ENCODE results near the gene TTC27. TPM values are rescaled to one million over a fixed set of nuclear protein-coding genes. Genes with fewer than 3 reads are reported as not detected.

TTC27 gene
- total RNA-seq, 4 donors from 2014 or later: 10.7 to 14.3 (median 12.4) TPM

DNA sequence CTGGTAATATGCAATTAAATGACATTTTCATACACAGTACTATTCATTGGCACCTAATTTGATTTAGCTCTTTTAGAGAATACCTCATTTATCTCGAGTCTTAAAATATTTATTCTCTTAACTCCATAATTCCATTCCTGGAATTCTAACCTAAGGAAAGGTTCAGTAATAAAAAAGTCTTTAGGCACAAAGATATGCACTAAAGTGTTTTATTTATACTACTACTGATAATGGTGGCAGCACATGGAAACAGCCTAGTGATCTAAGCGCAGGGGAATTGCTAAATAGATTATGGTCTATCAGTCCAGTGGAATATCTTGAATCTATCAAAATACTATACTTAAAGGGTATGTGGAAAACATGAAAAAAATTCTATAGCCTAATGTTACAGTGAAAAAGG is 176.4 kb downstream of the TTC27 start:
- Histone ChIP-seq H3K27ac (no peak overlapping the region), H3K27me3 (no peaks in the 10 kb centered on the region), H3K4me3 (no peak overlapping the region), H3K36me3 (no peaks in the 10 kb centered on the region), H3K9me3 (no peaks in the 10 kb centered on the region), H3K4me1 (no peaks in the 10 kb centered on the region)
- DNase-seq (no peak), ATAC-seq (no peak)
- in situ Hi-C loops (cut with MboI; ENCODE audit: low sequenced_read_pairs in 4 of 4): no loop called here
- TF ChIP-seq, protein P1, sequence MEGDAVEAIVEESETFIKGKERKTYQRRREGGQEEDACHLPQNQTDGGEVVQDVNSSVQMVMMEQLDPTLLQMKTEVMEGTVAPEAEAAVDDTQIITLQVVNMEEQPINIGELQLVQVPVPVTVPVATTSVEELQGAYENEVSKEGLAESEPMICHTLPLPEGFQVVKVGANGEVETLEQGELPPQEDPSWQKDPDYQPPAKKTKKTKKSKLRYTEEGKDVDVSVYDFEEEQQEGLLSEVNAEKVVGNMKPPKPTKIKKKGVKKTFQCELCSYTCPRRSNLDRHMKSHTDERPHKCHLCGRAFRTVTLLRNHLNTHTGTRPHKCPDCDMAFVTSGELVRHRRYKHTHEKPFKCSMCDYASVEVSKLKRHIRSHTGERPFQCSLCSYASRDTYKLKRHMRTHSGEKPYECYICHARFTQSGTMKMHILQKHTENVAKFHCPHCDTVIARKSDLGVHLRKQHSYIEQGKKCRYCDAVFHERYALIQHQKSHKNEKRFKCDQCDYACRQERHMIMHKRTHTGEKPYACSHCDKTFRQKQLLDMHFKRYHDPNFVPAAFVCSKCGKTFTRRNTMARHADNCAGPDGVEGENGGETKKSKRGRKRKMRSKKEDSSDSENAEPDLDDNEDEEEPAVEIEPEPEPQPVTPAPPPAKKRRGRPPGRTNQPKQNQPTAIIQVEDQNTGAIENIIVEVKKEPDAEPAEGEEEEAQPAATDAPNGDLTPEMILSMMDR (IDR thresholded peaks at IDR 0.05 in 4 of 5, conservative IDR thresholded peaks at IDR 0.05 in 1 of 5): no peak
- TF ChIP-seq POLR2A (IDR thresholded peaks at IDR 0.05): no peak
- intact Hi-C loops (cut with DNase I; ENCODE audit: low total_unique reads): no loop called here

DNA sequence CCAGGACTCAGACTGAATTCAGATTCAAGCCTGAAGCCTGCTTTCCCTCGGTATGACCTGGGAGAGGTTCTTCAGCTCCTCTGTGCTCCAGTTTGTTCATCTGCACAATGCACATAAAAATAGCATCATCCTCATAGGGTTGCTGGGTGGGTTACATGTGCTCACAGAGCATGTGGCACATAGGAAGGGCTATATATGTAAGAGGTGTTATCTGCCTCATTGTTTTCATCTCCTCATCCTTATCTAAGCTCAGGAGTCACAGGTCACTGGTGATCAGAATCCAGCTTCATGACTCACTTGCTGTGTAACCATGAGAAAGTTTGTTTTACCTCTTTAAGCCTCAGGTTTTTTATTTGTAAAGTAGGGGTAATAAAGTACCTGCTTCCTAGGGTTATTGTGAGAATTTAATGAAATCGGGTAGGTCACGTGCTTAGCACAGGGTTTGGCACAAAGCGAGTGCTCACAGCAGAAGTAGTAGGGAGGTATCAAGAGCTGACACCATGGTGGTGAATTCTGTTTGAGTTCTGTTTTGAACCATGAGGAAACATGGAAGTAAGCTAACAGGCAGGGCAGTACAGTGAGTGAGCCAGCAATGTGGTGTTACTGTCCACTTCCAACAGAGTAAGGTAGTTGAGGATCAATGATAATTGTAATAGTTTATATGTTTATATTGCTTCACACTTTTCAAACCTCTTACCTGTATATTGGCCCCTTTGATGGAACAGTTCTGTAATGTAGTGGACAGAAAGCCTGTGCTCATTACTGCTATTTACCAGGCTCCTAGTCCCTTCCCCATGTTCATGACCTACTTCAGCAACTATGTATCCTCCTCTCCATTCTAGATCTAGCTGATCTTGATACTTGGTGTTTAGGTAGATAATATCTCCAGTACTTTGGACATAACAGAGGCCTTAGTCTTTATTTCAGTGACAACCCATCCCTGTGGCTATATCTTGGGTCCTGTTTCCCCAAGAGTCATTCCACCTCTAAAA is 177.6 kb downstream of the TTC27 start:
- Histone ChIP-seq H3K4me3 (no peak overlapping the region), H3K4me1 (no peaks in the 10 kb centered on the region), H3K36me3 (no peaks in the 10 kb centered on the region), H3K27ac (no peak overlapping the region), H3K9me3 (no peaks in the 10 kb centered on the region), H3K27me3 (no peaks in the 10 kb centered on the region)
- no peak for ATAC-seq
- in situ Hi-C loops (cut with MboI; ENCODE audit: low sequenced_read_pairs in 4 of 4) (no loop called here), intact Hi-C loops (cut with DNase I; ENCODE audit: low total_unique reads) (no loop called here)
- no peak for DNase-seq
- TF ChIP-seq, protein P1 (IDR thresholded peaks at IDR 0.05 in 4 of 5, conservative IDR thresholded peaks at IDR 0.05 in 1 of 5): no peak
- TF ChIP-seq POLR2A (IDR thresholded peaks at IDR 0.05): no peak

DNA sequence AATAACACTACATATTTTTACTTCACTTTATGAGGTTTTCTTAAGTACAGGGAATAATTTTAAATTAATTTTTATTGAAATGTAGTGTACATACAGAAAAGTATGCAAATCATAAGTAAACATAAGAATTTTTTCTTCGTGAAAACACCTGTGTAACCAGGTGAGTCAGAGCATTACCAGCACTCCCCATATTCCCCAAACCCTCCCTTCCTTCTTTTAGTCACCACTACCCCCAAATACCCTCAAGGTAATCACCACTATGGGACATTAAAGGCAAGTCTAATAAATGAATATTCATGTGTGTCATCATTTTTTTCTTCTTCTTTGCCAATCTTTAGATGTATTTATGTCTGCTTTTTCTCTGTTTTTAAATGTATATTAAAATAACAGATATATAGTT is 179.0 kb downstream of the TTC27 start:
- intact Hi-C loops (cut with DNase I; ENCODE audit: low total_unique reads): no loop called here
- DNase-seq: no peak

DNA sequence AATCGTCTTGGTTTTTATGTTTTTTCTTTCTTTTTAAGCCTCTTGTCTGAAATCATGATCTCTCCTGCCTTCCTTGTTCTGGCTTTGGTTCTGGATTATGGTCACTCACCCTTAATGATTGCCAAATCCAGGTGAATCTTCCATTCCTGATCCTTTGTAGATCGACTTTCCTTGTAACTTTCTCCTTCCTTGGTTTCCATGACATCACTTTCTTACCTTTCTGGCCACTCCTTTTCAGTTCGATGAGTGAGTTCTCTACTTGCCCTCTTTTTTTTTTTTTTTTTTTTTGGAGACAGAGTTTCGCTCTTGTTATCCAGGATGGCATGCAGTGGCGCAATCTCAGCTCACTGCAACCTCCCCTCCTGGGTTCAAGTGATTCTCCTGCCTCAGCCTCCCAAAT is 179.8 kb downstream of the TTC27 start:
- TF ChIP-seq POLR2A (IDR thresholded peaks at IDR 0.05): no peak
- TF ChIP-seq, protein P1 (IDR thresholded peaks at IDR 0.05 in 4 of 5, conservative IDR thresholded peaks at IDR 0.05 in 1 of 5): no peak
- DNase-seq (no peak), ATAC-seq (no peak)
- in situ Hi-C loops (cut with MboI; ENCODE audit: low sequenced_read_pairs in 4 of 4) (no loop called here), intact Hi-C loops (cut with DNase I; ENCODE audit: low total_unique reads) (no loop called here)
- no peaks in the 10 kb centered on the region for H3K9me3 ChIP-seq
- H3K36me3 ChIP-seq: no peaks in the 10 kb centered on the region
- H3K27ac ChIP-seq: no peak overlapping the region
- H3K4me3 ChIP-seq: no peak overlapping the region
- no peaks in the 10 kb centered on the region for H3K27me3 ChIP-seq
- no peaks in the 10 kb centered on the region for H3K4me1 ChIP-seq

More for the DNA sequence above, 179.0 kb downstream of the TTC27 start:
- Histone ChIP-seq H3K27me3 (no peaks in the 10 kb centered on the region), H3K4me1 (no peaks in the 10 kb centered on the region), H3K9me3 (no peaks in the 10 kb centered on the region), H3K36me3 (no peaks in the 10 kb centered on the region), H3K4me3 (no peak overlapping the region), H3K27ac (no peak overlapping the region)
- TF ChIP-seq, protein P1 (IDR thresholded peaks at IDR 0.05 in 4 of 5, conservative IDR thresholded peaks at IDR 0.05 in 1 of 5): no peak
- TF ChIP-seq POLR2A (IDR thresholded peaks at IDR 0.05): no peak
- ATAC-seq: no peak
- in situ Hi-C loops (cut with MboI; ENCODE audit: low sequenced_read_pairs in 4 of 4): no loop called here

Measured in gastrocnemius medialis (tissue), 4 donors.